ENCODE results near the gene MIEF1.
"Not testable (repeated sequence)": the region's sequence is repeated elsewhere in the genome, so short reads cannot be mapped to it uniquely, and the experiment has no call there.

MIEF1 gene

GRCh38 chr22:39489094-39490068 is 12.7 kb upstream of the MIEF1 start:
- DNase-seq (ENCODE audit: low read depth): no peak

- no peak for DNase-seq (ENCODE audit: low read depth)
Observed at GRCh38 chr22:39490135-39490798, 11.8 kb upstream of the MIEF1 start.

GRCh38 chr22:39490966-39491680 is 11.0 kb upstream of the MIEF1 start:
- DNase-seq (ENCODE audit: low read depth): no peak

- DNase-seq (ENCODE audit: low read depth): no peak
Observed at GRCh38 chr22:39491696-39492095, 10.4 kb upstream of the MIEF1 start.

GRCh38 chr22:39492186-39492585 is 9.9 kb upstream of the MIEF1 start:
- no peak for DNase-seq (ENCODE audit: low read depth)

GRCh38 chr22:39493759-39494158 is 8.3 kb upstream of the MIEF1 start:
- DNase-seq (ENCODE audit: low read depth): peak; percentile 51

- DNase-seq (ENCODE audit: low read depth): no peak
Observed at GRCh38 chr22:39494471-39495120, 7.5 kb upstream of the MIEF1 start.

GRCh38 chr22:39496131-39496838 is 5.8 kb upstream of the MIEF1 start:
- DNase-seq (ENCODE audit: low read depth): no peak

GRCh38 chr22:39497429-39497828 is 4.7 kb upstream of the MIEF1 start:
- no peak for DNase-seq (ENCODE audit: low read depth)

GRCh38 chr22:39498368-39498767 is 3.7 kb upstream of the MIEF1 start:
- no peak for DNase-seq (ENCODE audit: low read depth)

- no peak for DNase-seq (ENCODE audit: low read depth)
Observed at GRCh38 chr22:39498802-39499201, 3.3 kb upstream of the MIEF1 start.

GRCh38 chr22:39500101-39500500 is 2.0 kb upstream of the MIEF1 start:
- DNase-seq (ENCODE audit: low read depth): no peak

- no peak for DNase-seq (ENCODE audit: low read depth)
Observed at GRCh38 chr22:39501644-39502108, 414 bp upstream of the MIEF1 start.

GRCh38 chr22:39502789-39503409 is 809 bp downstream of the MIEF1 start:
- no peak for DNase-seq (ENCODE audit: low read depth)

- DNase-seq (ENCODE audit: low read depth): no peak
Observed at GRCh38 chr22:39503630-39504029, 1.5 kb downstream of the MIEF1 start.

- DNase-seq (ENCODE audit: low read depth): no peak
Observed at GRCh38 chr22:39504071-39504470, 2.0 kb downstream of the MIEF1 start.

GRCh38 chr22:39507021-39507420 is 4.9 kb downstream of the MIEF1 start:
- not testable (repeated sequence) for DNase-seq (ENCODE audit: low read depth)

GRCh38 chr22:39508393-39508792 is 6.3 kb downstream of the MIEF1 start:
- DNase-seq (ENCODE audit: low read depth): no peak

- no peak for DNase-seq (ENCODE audit: low read depth)
Observed at GRCh38 chr22:39510529-39511149, 8.5 kb downstream of the MIEF1 start.

- DNase-seq (ENCODE audit: low read depth): no peak
Observed at GRCh38 chr22:39511226-39511625, 9.1 kb downstream of the MIEF1 start.

All from HS-27A (cell line).